ENCODE data around the gene SLC16A1.
"Not testable (repeated sequence)": the region's sequence is repeated elsewhere in the genome, so short reads cannot be mapped to it uniquely, and the experiment has no call there.

The SLC16A1 gene

DNA sequence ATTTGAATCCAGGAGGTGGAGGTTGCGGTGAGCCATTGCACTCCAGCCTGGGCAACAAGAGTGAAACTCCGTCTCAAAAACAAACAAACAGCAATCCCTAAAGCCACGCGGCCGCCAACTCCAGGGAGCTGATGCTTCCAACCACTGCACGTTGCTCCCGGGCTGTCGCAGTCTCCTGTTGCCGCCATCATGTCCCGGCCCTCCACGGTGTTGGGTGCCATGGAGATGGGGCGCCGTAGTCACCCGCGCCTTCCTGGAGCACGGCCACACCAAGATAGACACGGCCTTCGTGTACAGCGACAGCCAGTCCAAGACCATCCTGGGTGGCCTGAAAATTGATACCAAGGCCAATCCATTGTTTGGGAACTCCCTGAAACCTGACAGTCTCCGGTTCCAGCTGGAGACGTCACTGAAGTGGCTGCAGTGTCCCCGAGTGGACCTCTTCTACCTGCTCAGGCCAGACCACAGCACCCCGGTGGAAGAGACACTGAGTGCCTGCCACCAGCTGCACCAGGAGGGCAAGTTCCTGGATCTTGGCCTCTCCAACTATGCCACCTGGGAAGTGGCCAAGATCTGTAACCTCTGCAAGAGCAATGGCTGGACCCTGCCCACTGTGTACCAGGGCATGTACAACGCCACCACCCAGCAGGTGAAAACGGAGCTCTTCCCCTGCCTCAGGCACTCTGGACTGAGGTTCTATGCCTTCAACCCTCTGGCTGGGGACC, 32.6 kb downstream of the SLC16A1 start:
- DNase-seq = no peak

DNA sequence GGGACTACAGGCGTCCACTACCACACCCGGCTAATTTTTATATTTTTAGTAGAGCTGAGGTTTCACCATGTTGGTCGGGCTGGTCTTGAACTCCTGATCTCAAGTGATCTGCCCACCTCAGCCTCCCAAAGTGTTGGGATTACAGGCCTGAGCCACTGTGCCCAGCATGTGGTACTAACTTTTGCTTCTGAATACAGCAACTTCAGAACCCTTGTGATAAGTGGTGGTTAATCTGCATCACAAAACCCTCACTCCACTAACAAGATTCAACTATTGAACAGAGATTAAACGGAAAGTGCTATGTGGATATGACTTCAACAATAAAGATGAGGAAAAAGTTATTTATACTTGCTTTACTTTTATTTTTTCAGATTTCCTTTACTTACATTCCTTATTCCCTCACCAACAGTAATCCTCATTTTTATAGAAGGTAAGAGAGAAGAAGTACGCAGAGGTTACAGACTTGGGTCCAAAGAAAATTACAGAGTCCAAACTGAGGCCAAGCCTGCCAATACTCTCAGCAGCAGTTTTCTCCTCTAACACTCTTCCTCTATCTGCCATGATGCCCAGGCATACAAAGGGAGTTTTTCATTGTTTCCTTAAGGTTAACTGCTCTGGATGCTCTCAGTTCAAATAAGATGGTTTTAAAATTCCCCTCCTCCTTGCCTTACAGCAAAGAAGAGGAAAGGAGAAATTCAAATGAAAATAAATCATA, 44.3 kb downstream of the SLC16A1 start:
- DNase-seq = no peak

DNA sequence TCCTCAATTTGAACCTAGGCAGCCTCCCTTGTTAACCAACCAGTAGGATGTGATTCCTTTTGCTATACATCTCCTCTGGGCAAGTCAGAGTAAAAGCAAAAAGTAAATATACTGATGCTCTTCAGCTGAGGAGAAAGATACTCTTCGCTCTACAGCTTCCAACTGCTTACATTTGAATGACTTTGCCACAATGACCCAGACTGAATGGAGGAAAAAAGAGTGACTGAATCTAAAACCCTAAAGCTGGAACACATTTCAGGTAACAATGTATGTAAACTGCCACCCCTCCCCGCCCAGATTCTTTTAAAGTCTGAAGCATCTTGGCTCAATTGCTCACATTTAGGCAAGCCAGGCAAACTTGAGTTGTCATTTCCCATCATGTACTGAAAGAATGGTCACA, 46.1 kb downstream of the SLC16A1 start:
- DNase-seq = no peak

DNA sequence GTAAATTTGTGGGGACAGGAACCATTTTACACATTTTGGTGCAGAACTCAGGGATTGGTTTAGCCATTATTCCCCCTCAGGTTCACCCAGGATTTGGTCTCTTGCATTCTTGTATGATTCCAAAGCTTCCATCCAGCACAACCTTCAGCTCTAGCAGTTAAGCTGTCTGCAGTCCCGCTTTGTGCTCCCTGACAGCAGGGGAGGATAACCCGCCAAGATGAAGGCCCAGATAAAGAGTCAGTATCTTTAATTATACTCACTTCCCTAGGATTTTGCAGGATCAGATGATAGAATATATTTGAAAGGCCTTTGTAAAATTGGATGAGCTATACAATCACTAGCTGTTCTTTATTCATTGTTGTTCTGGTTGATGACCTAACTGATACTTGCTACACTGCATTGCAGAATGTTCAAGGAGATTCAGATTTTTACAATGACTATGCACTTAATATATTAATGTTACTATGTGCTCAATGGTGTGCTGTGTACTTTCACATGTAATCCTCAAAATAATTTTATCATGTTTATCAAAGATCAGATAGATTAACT, 49.8 kb downstream of the SLC16A1 start:
- DNase-seq = no peak

DNA sequence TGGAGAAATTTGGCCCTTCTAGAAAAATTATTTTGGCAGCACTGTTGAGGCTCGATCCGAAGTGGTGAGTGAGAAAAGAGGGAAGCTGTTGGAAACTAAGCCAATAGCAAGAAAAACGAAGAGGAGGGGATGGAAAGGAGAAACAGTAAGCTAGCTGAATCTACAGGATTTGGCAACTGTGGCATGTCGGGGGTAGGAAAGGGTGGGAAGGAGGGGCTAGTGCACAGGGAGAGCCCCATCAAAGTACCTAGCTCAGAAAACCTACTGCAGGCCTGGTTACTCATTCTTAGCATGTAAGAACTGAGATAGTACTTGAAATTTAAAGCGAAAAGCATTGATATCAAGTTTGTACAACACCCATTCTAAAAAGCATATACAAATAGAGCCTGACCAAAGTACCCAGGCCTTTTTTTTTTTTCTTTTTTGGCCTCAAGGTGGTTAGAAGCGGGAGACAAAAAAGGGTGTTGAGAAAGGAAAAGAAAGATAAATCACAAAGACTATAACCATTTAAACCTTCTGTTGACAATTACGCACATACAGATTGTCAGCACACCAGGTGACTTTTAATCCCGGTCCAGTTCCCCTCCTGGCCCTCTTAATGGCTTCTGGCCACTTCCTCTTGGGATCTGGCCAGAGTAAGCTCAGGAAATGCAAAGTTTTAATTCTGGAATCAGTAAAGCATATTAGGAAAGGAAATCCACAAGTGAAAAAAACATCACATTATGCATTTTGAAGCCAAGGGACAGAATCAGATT, 50.4 kb downstream of the SLC16A1 start:
- no peak for DNase-seq

DNA sequence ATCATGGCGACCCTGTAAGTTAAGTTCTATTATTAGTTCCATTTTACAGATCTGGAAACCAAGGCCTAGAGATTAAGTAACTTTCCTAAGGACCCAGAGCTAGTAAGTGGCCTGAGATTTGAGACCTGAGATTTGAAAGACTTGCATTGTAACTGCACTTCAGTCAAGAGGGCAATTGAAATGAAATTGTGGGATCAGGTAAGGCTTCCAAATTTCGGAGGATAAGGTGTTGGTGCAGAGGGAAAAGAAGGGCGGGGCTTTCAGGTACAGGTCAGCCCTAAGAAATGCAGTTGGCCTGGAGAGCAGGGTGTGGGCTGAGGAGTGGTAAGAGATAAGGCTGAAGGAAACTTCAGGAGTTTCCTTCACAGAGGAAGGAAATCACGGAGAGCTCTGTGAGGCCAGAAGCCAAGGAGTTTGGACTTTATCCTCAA, 51.1 kb downstream of the SLC16A1 start:
- DNase-seq = no peak

DNA sequence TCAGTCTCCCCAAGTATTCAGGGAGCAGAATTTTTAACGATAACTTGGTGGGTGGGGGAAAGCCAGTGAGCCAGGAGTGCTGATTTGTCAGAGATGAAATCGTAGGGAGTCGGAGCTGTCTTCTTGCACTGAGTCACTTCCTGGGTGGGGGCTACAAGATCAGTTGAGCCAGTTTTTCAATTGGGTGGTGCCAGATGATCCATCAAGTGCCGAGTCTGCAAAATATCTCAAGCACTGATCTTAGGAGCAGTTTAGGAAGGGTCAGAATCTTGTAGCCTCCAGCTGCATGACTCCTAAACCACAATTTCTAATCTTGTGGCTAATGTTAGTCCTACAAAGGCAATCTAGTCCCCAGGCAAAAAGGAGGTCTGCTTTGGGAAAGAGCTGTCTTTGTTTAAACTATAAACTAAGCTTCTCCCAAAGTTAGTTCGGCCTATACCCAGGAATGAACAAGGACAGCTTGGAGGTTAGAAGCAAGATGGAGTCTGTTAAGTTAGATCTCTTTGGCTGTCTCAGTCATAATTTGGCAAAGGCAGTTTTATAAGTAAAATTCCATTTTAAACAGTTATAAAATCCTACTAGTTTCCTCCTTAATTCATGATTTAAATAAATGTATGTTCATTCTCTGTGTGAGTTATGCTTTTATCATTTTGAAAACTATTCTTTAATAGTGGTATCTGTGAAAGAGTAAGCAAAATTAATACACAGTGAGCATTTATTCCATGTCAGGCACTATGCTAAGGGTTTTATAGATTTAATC, 51.7 kb downstream of the SLC16A1 start:
- peak; percentile 42 to 53 for DNase-seq

DNA sequence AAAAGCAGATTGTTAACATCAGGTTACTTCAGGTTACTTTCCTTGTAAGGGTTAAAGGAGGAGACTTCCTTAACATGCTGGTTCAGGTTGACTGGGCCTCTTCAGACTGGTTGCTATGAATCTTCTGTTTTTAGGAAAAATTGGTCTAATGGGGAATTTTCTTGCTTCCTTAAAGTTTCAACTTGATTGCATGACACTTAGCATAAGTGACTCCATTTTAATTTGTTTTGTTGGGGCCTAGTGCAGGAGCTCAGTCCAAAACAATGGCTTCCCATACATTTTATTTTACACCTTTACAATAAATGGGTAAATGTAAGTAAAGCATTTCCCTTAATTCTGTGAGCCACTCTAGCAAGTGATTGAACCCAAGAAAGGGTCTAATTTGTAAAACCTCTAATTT, 53.8 kb downstream of the SLC16A1 start:
- no peak for DNase-seq

DNA sequence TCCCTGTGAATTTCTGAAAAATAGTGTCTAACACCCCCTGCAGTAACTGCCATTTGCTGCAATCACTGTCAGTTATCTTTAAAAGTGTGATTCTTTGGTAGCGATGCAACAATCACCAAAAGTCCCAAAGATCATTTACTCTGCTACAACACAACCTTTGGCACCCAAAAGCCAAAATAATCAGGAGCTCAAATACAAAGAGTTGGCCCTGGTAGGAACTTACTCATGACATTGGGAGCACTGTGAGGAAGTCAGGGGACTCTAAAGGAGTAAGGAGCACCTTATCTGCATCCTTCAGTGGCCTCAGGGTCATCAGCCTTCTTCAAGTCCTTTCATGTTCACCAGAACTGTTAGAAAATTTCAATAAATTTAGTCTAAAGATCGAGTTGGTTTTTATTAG, 54.6 kb downstream of the SLC16A1 start:
- no peak for DNase-seq

DNA sequence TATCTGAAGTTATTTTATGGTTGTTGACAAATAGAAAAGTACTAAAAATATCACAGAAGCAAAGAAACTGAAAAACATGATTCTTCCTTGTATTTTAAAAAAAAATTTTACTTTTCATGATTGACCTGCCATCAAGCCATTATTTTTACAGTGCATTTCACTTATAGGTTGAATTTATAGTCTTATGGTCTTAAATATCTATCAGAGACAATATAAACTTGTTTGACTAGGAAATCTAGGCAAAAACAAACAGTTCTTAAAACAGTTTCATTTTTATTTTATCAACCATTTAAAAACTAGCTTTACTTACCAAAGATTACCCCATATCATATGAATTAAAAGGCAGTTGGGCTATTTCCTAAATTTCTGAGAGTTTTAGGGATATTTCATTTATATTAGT, 59.2 kb downstream of the SLC16A1 start:
- no peak for DNase-seq

DNA sequence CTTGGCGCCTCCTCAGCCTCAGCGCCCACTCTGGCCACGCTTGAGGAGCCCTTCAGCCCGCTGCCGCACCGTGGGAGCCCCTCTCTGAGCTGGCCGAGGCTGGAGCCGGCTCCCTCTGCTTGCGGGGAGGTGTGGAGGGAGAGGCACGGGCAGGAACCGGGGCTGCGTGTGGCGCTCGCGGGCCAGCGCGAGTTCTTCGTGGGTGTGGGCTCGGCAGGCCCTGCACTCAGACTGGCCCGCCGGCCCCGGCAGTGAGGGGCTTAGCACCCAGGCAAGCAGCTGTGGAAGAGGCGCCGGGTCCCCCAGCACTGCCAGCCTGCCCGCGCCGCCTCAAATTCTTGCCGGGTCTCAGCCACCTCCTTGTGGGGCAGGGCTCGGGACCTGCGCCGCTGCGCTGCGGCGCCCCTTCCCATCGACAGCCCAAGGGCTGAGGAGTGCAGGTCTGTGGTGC, 61.4 kb downstream of the SLC16A1 start:
- DNase-seq = no peak

DNA sequence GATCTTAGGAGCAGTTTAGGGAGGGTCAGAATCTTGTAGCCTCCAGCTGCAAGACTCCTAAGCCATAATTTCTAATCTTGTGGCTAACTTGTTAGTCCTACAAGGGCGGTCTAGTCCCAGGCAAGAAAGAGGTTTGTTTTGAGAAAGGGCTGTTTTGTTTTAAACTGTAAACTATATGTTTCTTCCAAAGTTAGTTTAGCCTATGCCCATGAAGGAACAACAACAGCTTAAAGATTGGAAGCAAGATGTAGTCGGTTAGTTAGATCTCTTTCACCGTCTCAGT, 62.0 kb downstream of the SLC16A1 start:
- DNase-seq = no peak

DNA sequence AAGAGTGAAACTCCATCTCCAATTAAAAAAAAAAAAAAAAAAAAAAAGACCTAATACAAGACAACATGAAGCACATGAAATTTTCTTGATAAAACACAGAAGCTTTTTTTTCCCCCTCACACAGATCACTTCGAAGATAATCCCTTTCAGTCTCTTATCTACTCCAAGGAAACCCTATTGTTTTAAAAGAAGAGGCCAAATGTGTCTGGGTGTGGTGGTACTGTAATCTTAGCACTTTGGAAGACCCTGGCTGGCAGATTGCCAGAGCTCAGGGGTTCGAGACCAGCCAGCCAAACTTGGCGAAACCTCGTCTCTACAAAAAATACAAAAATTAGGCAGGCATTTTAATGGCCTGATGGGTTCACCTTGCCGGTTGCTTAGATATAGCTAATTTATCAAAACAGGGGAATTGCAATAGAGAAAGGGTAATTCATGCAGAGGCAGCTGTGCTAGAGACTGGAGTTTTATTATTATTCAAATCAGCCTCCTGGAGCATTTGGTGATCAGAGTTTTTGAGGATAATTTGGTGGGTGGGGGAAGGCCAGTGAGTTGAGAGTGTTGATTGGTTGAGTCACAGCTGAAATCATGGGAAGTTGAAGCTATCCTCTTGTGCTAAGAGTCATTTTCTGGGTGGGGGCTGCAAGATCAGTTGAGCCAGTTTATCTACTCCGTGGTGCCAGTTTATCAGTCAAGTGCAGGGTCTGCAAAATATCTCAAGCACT, 62.5 kb downstream of the SLC16A1 start:
- DNase-seq = no peak

DNA sequence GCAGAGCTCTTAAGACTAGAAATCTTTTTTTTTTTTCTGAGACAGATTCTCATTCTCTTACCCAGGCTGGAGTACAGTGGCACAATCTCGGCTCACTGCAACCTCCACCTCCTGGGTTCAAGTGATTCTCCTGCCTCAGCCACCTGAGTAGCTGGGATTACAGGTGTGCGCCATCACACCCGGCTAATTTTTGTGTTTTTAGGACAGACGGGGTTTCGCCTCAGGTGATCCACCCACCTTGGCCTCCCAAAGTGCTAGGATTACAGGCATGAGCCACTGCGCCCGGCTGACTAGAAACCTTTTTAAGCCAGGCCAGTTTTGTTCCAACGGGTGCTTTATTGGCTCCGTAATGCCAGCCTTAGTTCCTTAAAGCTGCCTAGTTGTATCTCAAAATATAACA, 66.1 kb downstream of the SLC16A1 start:
- not testable (repeated sequence) for DNase-seq

DNA sequence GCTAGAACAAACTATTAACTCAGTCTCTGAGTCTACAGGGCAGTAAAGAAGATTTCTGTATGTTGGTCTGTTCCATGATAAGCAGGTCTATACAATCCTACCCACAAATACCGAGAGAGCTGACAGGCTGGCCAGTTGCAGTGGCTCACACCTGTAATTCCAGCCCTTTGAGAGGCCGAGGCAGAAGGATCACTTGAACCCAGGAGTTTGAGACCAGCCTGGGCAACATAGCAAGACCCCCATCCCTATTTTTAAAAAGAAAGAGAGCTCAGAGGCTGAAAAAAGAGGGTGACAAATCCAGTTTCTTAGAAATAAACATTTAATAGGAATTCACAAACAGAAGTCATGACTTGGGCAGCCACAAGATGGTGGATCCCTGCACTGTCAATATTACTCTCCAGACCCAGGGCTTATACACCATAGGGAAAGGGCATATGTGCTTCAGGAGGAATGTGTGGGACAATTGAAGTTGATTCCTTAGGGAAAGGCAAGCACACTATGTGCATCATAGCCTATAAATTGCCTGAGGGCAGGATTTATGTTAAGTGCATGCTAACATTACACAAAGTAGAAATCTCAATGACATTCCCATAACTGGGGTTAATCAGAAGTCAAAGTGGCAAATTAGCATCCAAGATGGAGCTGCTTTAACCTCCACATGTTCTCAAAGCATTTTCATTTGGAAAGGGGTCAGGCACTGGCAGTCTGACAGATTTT, 66.8 kb downstream of the SLC16A1 start:
- no peak for DNase-seq

DNA sequence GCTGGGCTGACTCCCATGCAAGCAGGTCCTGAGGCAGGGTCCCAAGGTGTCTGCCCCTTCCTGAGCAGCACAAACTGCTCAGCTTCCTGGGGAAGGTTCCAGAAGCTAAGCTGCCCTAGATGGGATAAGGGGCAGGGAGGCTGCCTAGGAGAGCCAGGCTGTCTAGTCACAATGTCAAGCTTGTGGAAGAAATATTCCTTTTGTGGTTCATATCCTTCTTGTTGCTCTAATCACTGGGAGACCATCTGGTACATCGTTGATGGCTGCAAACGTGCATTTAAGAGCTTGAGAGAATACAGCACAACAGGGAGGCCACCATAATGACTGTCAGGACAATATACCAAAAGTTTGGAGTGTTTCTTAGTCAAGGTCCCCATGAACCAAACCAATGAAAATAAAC, 67.4 kb downstream of the SLC16A1 start:
- no peak for DNase-seq

DNA sequence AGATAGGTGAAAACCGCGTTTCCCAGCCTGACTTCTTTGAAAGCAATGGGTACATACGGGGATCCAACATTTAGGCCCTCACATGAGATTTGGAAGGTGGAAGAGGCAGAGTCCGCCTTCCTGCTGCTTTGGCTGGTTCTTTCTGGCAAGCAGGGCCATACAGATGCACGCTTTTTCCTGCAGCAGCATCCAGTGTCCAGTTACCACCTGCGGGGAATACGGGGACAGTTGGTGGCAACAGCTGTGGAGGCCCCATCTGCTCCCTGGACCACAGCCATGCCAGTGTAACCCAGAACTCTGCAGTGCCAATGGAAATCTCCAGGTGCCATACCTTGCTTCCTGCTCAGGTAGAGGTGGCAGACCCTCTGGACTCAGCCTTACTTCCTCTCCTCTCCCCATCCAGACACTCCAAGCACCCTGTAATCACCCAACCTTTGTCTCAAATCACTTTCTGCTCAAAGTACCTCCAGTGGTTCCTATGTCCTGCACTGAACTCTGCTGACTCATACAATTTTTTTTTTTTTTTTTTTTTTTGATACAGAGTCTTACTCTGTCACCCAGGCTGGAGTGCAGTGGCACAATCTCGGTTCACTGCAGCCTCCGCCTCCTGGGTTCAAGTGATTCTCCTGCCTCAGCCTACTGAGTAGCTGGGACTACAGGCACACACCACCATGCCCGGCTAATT, 68.3 kb downstream of the SLC16A1 start:
- no peak for DNase-seq

DNA sequence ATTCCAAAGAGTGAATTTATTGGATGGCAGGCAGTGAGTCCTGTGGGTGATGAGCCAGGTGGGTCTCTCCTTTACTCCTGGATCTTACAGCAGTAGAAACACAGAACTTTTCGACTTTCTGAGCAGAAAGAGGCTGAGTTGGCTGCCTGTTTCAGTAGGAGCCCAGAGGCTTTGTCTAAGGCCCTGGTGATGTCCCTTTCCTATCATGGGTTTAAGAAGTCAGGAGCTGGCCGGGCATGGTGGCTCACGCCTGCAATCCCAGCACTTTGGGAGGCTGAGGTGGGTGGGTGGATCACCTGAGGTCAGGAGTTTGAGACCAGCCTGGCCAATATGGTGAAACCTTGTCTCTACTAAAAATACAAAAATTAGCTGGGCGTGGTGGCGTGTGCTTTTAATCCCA, 71.0 kb downstream of the SLC16A1 start:
- DNase-seq = not testable (repeated sequence)

DNA sequence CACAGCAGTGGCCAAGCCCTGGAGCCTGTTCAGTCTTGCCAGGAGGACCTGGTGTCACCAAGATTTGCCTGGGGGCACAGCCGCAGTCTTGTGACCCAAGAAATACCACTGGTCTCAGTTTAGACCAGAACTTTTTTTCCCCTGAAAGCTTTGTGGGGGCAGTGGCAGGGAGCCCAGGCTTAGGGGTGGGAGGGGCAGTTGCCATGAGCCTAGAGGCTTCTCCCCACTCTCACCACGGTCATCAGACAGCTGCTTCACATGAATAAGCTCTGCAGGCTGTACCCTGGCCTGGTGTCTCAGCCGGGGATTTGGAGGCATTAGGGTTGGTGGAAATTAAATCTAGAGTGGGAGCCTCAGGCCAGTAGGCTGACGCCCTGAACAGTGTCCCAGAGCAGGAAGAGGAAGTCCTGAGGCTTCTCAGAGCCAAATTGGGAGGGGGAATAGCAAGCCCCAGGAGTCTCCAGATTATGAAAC, 73.7 kb downstream of the SLC16A1 start:
- no peak for DNase-seq

DNA sequence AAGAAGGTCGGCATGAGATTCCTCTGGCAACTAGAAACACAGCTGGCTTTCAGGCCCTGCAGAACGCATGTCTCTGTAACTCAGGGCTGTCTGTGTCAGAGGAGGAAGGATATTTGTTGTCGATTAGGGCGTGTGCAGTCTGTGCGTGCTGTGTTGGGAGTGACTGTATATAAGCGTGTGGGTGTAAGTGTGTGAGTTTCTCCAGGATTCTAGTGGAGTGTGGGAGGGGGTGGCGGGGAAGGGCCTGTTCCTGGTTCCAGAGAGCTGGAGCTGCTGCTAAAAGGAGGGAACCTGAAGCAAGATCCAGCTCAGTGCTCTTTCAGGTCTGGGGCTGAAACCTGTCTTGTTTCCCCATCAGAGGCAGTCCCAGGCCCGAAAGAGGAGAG, 74.3 kb downstream of the SLC16A1 start:
- no peak for DNase-seq

DNA sequence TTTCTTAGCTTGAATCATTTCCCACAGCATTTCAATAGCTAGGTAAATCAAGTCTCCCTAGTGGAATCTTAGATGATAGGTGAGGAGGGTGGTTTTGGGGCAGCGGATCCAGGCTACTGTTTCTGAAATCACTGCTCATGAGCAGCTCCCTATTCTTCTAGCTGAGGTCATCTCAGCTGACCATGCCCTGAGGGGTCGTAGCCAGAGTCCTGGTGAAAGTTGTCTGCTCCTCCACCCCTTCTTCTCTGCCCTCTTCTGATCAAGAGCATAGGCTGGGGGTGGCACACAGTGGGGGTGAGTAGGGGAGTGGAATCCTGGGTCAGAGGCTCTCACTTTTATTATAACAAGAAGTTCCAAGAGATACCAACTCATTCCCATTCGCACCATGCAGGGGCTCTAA, 76.2 kb downstream of the SLC16A1 start:
- no peak for DNase-seq
